GM19372 (cell line): Measurements from ENCODE around the gene GOLGA6D.
"Not testable (repeated sequence)": the region's sequence is repeated elsewhere in the genome, so short reads cannot be mapped to it uniquely, and the experiment has no call there.

Experiments used
- ATAC-seq: cut with Tn5 transposase; IDR thresholded peaks from one replicate; pipeline ENCODE4 v1.9.1; 2021; ENCODE audit warnings: mild to moderate bottlenecking, low read depth, moderate library complexity; ENCODE audit not compliant: unreplicated experiment

Gene GOLGA6D

GRCh38 chr15:75282572-75282971 lies at the start of gene GOLGA6D:
TSS of gene GOLGA6D (plus strand) at chr15:75282835. CDS start at chr15:75282876, 41 bp downstream.
- ATAC-seq, result not testable (repeated sequence)

- ATAC-seq, result no peak
Measured at GRCh38 chr15:75233504-75234190, 49.0 kb upstream of the GOLGA6D start.

GRCh38 chr15:75234191-75234810 lies 48.3 kb upstream of the GOLGA6D start:
- ATAC-seq, result no peak

GRCh38 chr15:75235051-75235673 lies 47.5 kb upstream of the GOLGA6D start:
- no peak for ATAC-seq

GRCh38 chr15:75235760-75236729 lies 46.6 kb upstream of the GOLGA6D start:
- no peak for ATAC-seq

GRCh38 chr15:75237316-75237982 lies 45.2 kb upstream of the GOLGA6D start:
- no peak for ATAC-seq

- ATAC-seq, result no peak
Measured at GRCh38 chr15:75238150-75238549, 44.5 kb upstream of the GOLGA6D start.

GRCh38 chr15:75245741-75246140 lies 36.9 kb upstream of the GOLGA6D start:
- ATAC-seq, result not testable (repeated sequence)

- not testable (repeated sequence) for ATAC-seq
Measured at GRCh38 chr15:75248991-75249390, 33.6 kb upstream of the GOLGA6D start.

- ATAC-seq, result no peak
Measured at GRCh38 chr15:75249726-75250125, 32.9 kb upstream of the GOLGA6D start.

GRCh38 chr15:75251343-75251742 lies 31.3 kb upstream of the GOLGA6D start:
- not testable (repeated sequence) for ATAC-seq

GRCh38 chr15:75252285-75252684 lies 30.4 kb upstream of the GOLGA6D start:
- ATAC-seq, result not testable (repeated sequence)

GRCh38 chr15:75258034-75258433 lies 24.6 kb upstream of the GOLGA6D start, which contains the start of gene GOLGA6C:
TSS of gene GOLGA6C (plus strand) at chr15:75258334. CDS start at chr15:75258599, 265 bp downstream.
- ATAC-seq, result not testable (repeated sequence)

- not testable (repeated sequence) for ATAC-seq
Measured at GRCh38 chr15:75258620-75259343, 23.9 kb upstream of the GOLGA6D start.

GRCh38 chr15:75259873-75260272 lies 22.8 kb upstream of the GOLGA6D start:
- ATAC-seq, result not testable (repeated sequence)

- not testable (repeated sequence) for ATAC-seq
Measured at GRCh38 chr15:75273751-75274359, 8.8 kb upstream of the GOLGA6D start.

GRCh38 chr15:75274509-75275107 lies 8.0 kb upstream of the GOLGA6D start:
- ATAC-seq, result not testable (repeated sequence)

- not testable (repeated sequence) for ATAC-seq
Measured at GRCh38 chr15:75275617-75276016, 7.0 kb upstream of the GOLGA6D start.
